Measurements from ENCODE around the gene SPINK1. TPM values are rescaled to one million over a fixed set of nuclear protein-coding genes. Genes with fewer than 3 reads are reported as not detected.

Gene SPINK1
- total RNA-seq, 4 donors from 2014 or later = 1.2 to 52.2 (median 1.5) TPM; not detected in 1

DNA sequence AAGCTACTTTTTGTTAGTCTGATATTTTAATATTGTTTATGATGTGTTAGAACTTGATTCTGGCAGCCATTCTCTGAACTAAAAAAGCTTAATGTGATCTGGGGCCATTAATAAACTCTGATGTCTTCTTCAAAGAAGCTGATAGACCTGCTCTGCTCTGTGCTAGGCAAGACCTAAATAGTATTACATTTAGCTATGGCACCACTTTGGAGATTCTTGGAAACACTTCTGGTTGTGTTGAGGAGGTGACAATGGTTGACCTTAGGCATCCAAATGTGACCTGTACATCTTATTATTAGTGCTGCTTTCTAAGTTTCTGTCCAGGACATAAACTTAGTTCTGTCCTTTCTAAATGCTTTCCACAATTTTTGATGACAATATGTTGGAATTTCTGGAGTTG lies 25.3 kb upstream of the SPINK1 start:
- no peak for DNase-seq (ENCODE audit: low spot score in 2 of 2)
- no peak for TF ChIP-seq POLR2A (IDR thresholded peaks at IDR 0.05)
- TF ChIP-seq, protein P1, sequence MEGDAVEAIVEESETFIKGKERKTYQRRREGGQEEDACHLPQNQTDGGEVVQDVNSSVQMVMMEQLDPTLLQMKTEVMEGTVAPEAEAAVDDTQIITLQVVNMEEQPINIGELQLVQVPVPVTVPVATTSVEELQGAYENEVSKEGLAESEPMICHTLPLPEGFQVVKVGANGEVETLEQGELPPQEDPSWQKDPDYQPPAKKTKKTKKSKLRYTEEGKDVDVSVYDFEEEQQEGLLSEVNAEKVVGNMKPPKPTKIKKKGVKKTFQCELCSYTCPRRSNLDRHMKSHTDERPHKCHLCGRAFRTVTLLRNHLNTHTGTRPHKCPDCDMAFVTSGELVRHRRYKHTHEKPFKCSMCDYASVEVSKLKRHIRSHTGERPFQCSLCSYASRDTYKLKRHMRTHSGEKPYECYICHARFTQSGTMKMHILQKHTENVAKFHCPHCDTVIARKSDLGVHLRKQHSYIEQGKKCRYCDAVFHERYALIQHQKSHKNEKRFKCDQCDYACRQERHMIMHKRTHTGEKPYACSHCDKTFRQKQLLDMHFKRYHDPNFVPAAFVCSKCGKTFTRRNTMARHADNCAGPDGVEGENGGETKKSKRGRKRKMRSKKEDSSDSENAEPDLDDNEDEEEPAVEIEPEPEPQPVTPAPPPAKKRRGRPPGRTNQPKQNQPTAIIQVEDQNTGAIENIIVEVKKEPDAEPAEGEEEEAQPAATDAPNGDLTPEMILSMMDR (IDR thresholded peaks at IDR 0.05) = no peak
- H3K4me3 ChIP-seq (ENCODE audit: low read depth, poor library complexity, severe bottlenecking) = no peak overlapping the region
- intact Hi-C loops (cut with DNase I; ENCODE audit: low total_unique reads) = no loop called here

DNA sequence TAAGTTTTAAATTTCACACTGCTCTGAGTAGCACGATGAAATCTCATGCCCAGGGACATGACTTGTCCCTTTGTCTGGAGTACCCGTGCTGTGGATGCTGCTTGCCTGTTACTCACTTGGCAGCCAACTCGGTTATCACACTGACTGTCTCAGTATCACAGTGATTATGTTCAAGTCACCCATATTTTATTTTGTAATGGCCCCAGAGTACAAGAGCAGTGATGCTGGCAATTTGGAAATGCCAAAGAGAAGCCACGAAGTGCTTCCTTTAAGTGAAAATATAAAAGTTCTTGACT lies 24.3 kb upstream of the SPINK1 start:
- 41 to 60% methylated on average over 4 of the region's 4 CpGs for WGBS, 2 donors
- no peak overlapping the region for H3K4me3 ChIP-seq (ENCODE audit: low read depth, poor library complexity, severe bottlenecking)
- intact Hi-C loops (cut with DNase I; ENCODE audit: low total_unique reads) = no loop called here
- TF ChIP-seq, protein P1 (IDR thresholded peaks at IDR 0.05) = no peak
- TF ChIP-seq POLR2A (IDR thresholded peaks at IDR 0.05) = no peak
- DNase-seq (ENCODE audit: low spot score in 2 of 2) = no peak

DNA sequence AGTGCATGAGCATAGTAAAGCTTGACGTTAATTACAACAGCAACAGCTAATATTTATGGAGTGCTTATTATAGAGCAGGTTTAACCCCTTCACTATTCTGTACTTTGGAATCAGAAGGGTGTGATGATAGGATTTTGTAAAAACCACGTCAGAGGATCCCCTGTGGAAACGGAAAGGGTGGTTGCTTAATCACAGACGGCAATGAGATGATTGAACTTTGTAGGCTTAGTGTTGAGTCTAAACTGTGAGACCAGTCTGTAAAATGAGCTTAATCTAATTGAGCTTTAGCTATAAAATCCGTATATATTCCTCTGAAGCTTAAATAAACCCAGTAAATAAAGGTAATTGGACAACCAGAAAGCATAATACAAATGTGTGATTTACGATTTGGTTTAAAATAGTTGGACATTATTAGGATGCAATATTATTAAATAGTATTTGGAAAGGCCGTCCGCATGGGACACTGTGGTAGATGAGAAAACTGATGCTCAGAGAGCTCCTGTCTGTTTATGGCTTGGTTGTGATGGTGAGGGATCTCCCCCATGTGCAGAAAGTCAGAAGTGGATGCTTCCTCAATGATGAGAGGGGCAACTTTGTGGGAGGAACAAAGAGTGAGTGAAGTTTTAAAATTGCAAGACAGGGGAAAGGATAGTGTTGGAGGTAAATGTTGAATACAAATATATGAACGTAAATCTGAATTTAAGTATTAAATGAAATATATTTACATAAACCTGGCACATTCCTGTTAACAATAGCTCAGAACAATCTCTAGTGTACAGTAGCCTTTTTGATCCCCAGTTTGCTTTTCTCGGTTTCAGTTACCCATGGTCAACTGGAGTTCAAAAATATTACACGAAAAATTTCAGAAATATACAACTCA lies 23.7 kb upstream of the SPINK1 start:
- no peak for TF ChIP-seq POLR2A (IDR thresholded peaks at IDR 0.05)
- TF ChIP-seq, protein P1 (IDR thresholded peaks at IDR 0.05) = no peak
- no peak for DNase-seq (ENCODE audit: low spot score in 2 of 2)
- no peak overlapping the region for H3K4me3 ChIP-seq (ENCODE audit: low read depth, poor library complexity, severe bottlenecking)
- WGBS, 2 donors = 68 to 71% methylated on average over 11 of the region's 11 CpGs
- intact Hi-C loops (cut with DNase I; ENCODE audit: low total_unique reads) = no loop called here

DNA sequence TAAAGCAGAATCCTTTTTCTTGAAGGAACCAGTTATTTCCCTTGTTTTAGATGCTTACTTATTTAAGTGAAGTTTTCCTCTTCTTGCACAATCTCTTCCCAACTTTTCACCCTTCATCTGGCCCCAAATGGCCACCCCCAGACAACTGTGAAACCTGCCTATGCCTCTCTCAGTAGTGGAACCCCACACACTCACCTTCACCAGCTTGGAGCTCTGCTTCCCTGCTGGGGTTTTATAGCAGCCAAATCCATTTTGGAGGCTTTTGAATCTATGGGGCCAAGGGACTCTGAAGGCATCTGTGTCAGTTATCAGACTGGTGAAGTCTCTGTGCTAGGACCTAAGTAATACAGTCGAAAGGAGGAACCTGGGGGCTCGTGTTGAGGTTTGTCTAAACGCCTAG lies 22.9 kb upstream of the SPINK1 start:
- H3K4me3 ChIP-seq (ENCODE audit: low read depth, poor library complexity, severe bottlenecking) = no peak overlapping the region
- no peak for DNase-seq (ENCODE audit: low spot score in 2 of 2)
- intact Hi-C loops (cut with DNase I; ENCODE audit: low total_unique reads) = no loop called here
- WGBS, 2 donors = 73 to 76% methylated on average over 3 of the region's 3 CpGs
- TF ChIP-seq POLR2A (IDR thresholded peaks at IDR 0.05) = no peak
- TF ChIP-seq, protein P1 (IDR thresholded peaks at IDR 0.05) = no peak

DNA sequence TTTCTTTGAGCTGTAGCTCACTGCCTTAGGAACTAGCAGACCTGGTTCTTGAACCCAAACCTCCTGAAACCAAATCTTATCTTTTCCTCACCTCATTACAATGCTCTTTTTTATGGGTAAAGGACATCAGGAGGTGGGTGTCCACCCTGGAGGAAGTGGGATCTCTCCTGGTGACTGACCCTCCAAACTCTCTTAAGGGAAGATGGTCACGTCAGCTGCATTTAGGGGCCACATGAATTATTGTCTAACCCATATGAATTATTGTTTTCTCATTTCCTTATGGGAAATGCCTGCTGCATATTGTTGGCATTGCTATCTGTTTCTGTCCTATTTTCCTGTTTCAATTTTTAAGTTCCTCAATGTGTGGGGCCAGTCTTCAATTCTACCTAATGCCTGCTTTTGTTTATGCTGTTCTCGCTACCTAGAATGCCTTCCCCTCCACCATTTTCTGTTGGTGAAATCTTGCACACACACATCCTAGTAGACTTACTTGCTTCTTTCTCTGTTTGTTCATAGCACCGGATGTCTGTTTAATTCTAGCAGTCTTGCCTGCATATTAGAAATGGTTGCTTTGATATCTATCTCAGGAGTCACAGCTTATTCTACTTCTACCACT lies 22.0 kb upstream of the SPINK1 start:
- no peak for TF ChIP-seq POLR2A (IDR thresholded peaks at IDR 0.05)
- TF ChIP-seq, protein P1 (IDR thresholded peaks at IDR 0.05) = no peak
- 62 to 70% methylated on average over 3 of the region's 3 CpGs for WGBS, 2 donors
- DNase-seq (ENCODE audit: low spot score in 2 of 2) = no peak
- intact Hi-C loops (cut with DNase I; ENCODE audit: low total_unique reads) = no loop called here
- H3K4me3 ChIP-seq (ENCODE audit: low read depth, poor library complexity, severe bottlenecking) = no peak overlapping the region

Data from lower leg skin (tissue), 4 donors.